Fibroblast of skin of left quadriceps (primary cell): ENCODE results near the gene CIBAR2.

Source experiments
- DNase-seq, 2 experiments: peaks; one replicate each; pipeline ENCODE4 v3.0.0-alpha.2; 2013; ENCODE audit warnings: low read depth in 2 of 2

CIBAR2 gene

DNA sequence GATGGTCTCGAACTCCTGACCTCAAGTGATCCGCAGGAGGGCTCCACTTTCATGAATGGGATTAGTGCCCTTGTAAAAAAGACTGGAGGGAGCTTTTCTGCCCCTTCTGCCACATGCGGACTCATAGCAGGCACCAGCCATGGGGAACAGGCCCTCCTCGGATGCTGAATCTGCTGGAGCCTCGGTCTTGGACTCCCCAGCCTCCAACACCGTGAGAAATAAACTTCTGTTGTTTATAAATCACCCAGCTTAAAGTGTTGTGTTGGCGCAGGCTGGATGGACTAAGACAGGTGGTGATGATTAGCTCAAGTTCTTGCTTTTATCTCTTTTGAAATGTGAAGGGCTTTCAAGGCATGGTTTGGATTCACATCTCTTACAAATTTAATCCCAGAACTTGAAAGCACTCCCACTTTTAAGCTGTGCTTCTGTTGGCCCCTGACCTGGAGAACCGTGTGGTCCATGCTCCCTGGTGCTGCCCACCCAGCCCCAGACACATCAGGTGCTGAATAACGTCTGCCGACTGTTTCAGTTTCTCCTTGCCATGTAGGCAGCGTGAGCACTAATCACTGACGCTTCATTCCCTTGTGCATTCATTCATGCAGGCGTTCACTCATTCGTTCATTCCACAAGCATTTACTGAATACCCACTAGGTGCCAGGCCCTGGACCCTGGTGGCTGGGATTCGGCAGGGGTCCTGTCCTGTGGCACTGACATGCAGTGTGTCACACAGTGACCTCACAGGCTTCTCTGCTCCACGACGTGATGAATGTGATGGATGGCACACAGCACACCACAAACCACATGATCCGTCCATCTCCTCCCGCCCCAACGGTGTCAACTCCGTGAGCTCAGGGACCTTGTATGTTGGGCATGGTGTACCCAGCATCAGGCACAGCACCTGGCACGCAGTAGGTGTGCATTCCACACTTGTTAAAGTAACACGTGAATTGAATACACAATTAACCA lies 8.9 kb downstream of the CIBAR2 start:
- no peak for DNase-seq

DNA sequence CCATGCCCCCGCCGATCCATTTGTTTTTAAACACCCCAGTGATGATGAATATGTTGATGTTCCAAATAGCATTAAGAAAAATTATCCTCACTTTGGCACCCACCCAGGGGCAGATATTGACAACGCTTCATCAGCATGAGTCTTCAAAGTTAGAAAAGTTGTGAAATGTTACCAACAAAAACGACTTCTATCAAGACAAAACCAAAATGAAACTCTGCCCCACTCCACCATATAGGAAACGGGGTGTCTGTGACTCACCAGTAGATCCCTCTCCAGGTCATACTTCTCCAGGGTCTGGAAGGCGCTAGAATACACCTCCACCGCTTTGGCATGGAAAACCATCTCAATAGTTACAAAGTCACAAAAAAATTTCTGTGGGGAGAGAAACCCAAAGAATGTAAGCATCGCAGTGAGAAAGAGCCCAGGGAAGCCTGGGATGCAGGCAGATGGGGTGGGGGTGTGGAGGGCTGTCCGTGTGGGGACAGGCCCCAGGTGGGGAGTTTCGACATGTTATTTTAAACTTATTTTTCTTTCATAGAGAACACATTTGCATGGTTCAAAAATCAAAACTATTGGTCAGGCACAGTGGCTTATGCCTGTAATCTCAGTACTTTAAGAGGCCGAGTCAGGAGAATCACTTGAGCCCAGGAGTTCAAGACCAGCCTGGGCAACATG lies 10.2 kb downstream of the CIBAR2 start:
- DNase-seq, result peak in 1 of 2 experiments; percentile 20

DNA sequence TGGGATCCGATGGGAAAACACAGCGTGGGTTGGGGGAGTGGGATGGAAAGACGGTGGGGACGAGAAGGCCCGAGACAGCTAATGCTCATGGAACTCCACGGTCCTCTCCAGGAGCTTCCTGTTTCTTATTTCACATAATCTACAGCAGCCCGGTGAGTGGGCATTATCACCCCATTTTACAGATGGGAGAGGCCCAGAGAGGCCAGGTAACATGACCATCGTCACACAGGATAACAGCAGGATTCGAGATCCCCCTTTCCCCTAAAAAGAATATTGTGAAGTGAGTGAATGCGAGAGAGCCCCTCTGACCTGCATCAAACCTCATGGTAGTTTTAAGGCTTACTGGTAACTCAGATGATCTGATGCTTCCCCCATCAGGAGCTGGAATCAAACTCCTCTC lies 12.0 kb downstream of the CIBAR2 start:
- DNase-seq, result no peak

GRCh38 chr16:85098565-85098964 lies 13.7 kb downstream of the CIBAR2 start:
- DNase-seq, result no peak

- no peak for DNase-seq
Observed at GRCh38 chr16:85096921-85097320, 15.4 kb downstream of the CIBAR2 start.

DNA sequence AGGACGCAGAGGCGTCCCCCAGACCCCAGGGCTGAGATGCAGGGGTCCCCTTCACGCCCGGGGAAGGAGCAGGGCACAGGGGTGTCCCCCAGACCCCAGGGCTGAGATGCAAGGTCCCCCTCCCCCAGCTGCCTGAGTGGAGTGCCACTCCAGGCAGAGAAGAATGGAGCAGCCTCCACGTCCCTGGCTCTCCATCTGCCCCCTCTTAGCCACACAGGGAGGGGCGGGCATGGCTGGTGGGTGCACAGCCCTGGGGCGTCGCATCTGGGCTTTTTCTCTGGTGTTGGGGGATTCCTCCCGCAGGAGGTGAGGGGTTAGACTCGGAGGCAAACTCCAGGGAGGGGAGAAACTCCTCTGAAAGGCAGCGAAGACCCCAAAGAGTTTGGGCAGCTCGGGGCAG lies 17.5 kb downstream of the CIBAR2 start:
- DNase-seq, result no peak

GRCh38 chr16:85094176-85094805 lies 18.0 kb downstream of the CIBAR2 start:
- DNase-seq, result no peak

GRCh38 chr16:85093705-85094104 lies 18.6 kb downstream of the CIBAR2 start:
- DNase-seq, result no peak

- DNase-seq, result no peak
Observed at GRCh38 chr16:85092851-85093250, 19.4 kb downstream of the CIBAR2 start.

- DNase-seq, result no peak
Observed at GRCh38 chr16:85092309-85092708, 20.0 kb downstream of the CIBAR2 start.

DNA sequence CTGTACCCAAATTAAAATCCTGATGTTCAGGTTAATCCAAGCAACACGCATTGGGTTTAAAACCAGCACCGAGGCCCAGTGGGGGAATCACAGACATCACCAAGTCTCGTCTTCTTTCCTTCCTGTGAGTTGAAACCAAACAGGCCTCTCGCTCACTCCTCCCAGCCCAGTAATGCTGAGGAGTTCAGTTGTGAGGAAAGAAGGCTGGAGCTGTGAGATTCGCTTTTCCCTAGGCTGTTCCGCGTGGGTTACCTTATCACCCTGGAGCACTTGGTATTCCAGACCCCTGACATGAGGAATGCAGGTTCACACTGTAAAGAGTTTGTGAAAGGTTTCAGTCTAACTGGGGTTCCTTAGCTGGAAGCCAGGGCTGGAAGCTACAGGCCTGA lies 20.8 kb downstream of the CIBAR2 start:
- DNase-seq, result no peak

DNA sequence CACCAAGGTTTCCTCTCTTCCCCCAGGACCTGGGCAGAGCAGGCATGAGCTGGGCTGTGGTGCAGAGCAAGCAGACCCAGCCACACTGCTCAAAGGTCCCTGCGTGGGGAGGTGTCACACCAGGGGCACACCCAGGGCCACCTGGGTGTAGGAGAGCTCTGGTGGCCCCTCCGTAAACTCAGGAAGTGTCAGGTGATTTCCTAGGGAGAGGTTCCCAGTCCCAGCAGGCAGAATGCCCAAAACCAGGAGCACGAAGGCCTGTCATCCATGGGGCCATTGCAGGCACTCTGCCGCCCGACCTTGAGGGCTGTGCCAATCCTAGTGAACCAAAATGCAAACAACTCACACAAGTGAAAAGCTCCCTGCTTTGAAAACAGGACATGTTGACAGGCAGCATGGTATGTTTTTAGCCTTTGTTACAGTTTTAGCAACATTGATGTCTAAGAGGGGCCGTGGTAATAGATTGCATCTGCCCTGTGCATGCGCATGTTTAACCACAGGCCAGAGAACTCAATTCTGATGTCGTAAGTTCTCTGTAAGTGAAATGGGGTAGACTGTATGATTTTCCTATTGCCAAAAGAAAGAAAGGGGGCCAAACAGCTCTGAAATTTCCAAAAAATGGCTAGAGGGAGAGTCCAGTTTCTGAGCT lies 21.3 kb downstream of the CIBAR2 start:
- no peak for DNase-seq

DNA sequence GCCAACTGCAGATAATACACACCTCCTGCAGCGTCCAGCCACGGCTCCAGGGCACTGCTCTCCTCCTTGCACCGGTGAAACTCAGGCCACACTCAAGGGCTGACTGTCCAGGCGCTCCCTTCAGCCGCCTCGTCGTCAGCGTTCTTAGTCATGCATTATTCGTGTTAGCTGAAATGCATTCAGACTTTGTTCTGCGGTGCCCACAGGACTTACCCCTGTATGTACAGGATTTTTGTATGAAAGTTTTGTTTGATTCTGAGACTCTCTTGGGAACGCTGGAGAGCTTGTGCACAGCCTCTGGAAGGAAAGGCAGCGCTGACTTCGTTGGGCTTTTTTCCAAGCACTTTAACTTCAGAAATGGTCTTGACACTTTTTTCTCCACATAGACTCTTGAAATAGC lies 22.1 kb downstream of the CIBAR2 start:
- no peak for DNase-seq

DNA sequence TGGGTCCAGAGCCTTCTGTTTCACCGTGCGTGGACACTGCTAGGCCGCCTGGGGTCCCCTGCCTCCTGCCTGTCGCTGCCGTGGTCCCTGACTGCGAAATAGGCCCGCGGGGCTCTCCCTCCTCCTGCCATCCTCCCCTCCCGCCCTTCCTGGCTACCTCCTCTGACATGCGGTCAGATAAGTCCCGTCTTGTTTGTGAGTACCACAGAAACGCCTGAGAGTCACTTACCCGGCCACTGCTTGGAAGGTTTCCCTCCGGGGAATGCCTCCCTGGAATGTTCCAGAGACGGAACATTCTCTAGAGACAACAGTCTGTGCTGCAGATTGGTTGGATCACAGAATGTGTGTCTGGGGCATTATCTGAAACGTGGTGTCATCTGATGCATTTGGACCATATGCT lies 22.7 kb downstream of the CIBAR2 start:
- DNase-seq, result no peak

DNA sequence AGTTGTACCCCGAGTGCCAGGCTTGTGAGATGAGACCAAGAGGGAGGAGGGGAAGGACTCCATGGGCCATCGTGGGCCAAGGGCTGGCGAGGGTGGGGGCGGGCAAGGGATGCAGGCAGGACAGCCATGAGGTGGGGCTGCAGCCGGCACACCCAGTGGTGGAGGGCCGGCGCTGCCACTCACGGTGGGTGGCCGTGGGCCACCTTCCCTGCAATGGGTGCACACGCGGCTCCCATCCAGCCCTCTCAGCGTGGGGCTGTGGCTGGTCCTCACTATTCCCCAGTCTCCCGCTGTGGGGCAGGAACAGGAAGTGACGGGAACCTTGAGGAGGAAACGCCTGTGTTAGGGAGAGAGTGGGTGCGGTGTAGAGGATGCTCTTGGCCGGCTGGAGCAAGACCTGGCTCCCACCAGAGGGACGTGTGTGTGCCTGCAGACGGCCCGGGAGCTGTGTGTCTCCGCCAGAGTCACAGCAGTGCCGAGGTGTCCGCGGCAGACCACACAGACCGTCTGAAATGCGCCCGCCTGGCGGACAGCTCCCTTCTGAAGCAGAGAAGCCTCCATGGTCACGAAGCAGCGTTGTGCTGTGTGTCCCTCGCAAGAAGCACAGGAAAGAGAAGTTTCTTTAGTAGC lies 23.6 kb downstream of the CIBAR2 start:
- no peak for DNase-seq

- no peak for DNase-seq
Observed at GRCh38 chr16:85087899-85088569, 24.2 kb downstream of the CIBAR2 start.

- DNase-seq, result no peak
Observed at GRCh38 chr16:85086347-85087291, 25.7 kb downstream of the CIBAR2 start.

GRCh38 chr16:85085721-85086120 lies 26.6 kb downstream of the CIBAR2 start:
- no peak for DNase-seq

GRCh38 chr16:85084841-85085510 lies 27.3 kb downstream of the CIBAR2 start:
- DNase-seq, result no peak
